NT2/D1 (cell line): ENCODE results near the gene CYP21A2.

ENCODE experiments used
- DNase-seq: peaks from one replicate; pipeline ENCODE4 v3.0.0-alpha.2; 2011; ENCODE audit warnings: low read depth, low spot score
- H3K27me3 ChIP-seq: 2 replicates; pipeline ENCODE4 v1.6.0; 2011; ENCODE audit warnings: mild to moderate bottlenecking; ENCODE audit not compliant: insufficient read length, insufficient read depth
- H3K36me3 ChIP-seq: 2 replicates; pipeline ENCODE4 v1.6.1; 2011; ENCODE audit warnings: mild to moderate bottlenecking, low read length, mixed read lengths; ENCODE audit not compliant: insufficient read depth, insufficient read length
- H3K4me1 ChIP-seq: 2 replicates; pipeline ENCODE4 v1.5.1; 2011; ENCODE audit not compliant: insufficient read depth, insufficient read length
- H3K4me3 ChIP-seq: 2 replicates; pipeline ENCODE4 v1.5.1; 2011; ENCODE audit warnings: low read depth; ENCODE audit not compliant: insufficient read length
- H3K9ac ChIP-seq: 2 replicates; pipeline ENCODE4 v1.6.0; 2011; ENCODE audit warnings: low read depth; ENCODE audit not compliant: insufficient read length
- H3K9me3 ChIP-seq: 2 replicates; pipeline ENCODE4 v1.5.1; 2011; ENCODE audit warnings: mild to moderate bottlenecking, low read length; ENCODE audit not compliant: insufficient read depth
- SUZ12 ChIP-seq: IDR thresholded peaks from 2 replicates; pipeline ENCODE4 v1.6.1; 2011; ENCODE audit not compliant: insufficient read length, insufficient read depth; ENCODE audit errors: extremely low read depth
- YY1 ChIP-seq: IDR thresholded peaks from 2 replicates; pipeline ENCODE4 v1.6.1; 2011; ENCODE audit not compliant: insufficient read length, insufficient read depth
- ZNF274 ChIP-seq: IDR thresholded peaks from 2 replicates; pipeline ENCODE4 v1.6.1; 2011; ENCODE audit warnings: mild to moderate bottlenecking, low read depth, low read length

The CYP21A2 gene

DNA sequence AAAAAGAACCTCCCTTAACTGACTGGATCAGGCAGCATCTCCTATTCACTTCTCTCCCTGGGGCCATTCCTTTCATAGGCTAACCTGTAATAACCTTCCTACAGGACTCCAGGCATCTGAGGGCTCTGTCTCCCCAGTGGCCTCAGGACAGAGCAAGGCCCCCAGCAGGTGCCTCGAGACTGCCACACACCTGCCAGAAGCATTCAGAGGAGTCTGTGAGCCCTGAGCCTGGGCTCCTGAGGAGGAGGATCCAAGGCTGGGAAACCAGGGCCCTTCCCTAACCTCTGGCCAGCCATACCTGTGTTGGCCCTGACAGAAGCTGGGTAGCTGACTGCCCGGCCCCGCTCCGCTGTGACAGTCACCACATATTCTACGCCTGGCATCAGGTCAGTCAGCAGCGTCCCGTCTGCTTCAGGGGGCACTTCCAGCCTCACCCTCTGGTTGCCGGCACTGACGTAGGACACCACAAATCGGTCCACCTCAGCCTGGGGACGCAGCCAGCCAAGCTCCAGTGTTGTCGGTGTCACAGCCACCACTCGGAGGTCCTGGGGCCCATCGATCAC lies 50.4 kb downstream of the CYP21A2 start:
- Histone ChIP-seq H3K4me3 (no peak overlapping the region), H3K9me3 (no peaks in the 10 kb centered on the region), H3K27me3 (peaks cover 7% of the 10 kb centered on the region), H3K9ac (no peak overlapping the region), H3K4me1 (peaks cover 7% of the 10 kb centered on the region), H3K36me3 (no peaks in the 10 kb centered on the region)
- TF ChIP-seq SUZ12 (no peak), ZNF274 (no peak), YY1 (no peak)
- DNase-seq = no peak

DNA sequence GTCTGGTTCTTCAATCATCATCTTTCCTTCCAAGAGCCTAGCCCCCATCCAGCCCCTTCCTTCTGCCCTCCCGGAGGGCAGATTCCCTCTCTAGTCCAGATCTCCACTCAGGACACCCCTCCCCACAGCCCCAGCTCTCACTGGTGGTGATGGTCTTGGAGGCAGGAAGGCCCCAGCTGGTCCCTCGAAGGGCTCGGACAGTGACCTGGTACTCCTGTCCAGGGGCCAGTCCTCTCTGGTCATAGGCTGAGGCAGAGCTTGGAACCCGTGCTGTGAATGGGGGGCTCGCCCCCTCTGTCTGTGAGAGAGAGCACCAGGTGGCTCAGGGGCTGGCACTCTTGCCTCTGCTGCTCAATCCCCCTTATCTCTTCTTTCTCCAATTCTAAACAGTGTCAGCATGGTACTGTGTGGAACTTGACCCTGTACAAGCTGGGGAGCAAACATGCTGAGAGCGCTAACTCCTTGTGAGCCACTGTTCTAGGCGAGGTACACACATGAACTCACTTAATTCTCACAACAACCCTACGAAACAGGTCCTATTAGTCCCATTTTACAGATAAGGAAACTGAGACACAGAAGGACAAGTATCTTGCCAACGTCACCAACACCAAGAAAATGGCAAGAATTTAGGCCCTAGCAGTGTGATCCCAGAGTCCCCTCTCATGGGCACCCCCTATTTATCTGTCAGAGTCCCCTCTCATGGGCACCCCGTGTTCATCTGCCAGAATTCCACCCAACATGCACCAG lies 51.0 kb downstream of the CYP21A2 start:
- Histone ChIP-seq H3K36me3 (no peaks in the 10 kb centered on the region), H3K9me3 (no peaks in the 10 kb centered on the region), H3K4me3 (no peak overlapping the region), H3K9ac (no peak overlapping the region), H3K4me1 (peaks cover 7% of the 10 kb centered on the region), H3K27me3 (peaks cover 7% of the 10 kb centered on the region)
- TF ChIP-seq SUZ12 = no peak
- no peak for TF ChIP-seq ZNF274
- no peak for TF ChIP-seq YY1
- no peak for DNase-seq
